ENCODE data around the gene HPSE2. TPM values are rescaled to one million over a fixed set of nuclear protein-coding genes. Genes with fewer than 3 reads are reported as not detected.

HPSE2 gene
- total and polyA plus RNA-seq, 7 donors: under 0.01 to 11.8 (median 4.8) TPM

DNA sequence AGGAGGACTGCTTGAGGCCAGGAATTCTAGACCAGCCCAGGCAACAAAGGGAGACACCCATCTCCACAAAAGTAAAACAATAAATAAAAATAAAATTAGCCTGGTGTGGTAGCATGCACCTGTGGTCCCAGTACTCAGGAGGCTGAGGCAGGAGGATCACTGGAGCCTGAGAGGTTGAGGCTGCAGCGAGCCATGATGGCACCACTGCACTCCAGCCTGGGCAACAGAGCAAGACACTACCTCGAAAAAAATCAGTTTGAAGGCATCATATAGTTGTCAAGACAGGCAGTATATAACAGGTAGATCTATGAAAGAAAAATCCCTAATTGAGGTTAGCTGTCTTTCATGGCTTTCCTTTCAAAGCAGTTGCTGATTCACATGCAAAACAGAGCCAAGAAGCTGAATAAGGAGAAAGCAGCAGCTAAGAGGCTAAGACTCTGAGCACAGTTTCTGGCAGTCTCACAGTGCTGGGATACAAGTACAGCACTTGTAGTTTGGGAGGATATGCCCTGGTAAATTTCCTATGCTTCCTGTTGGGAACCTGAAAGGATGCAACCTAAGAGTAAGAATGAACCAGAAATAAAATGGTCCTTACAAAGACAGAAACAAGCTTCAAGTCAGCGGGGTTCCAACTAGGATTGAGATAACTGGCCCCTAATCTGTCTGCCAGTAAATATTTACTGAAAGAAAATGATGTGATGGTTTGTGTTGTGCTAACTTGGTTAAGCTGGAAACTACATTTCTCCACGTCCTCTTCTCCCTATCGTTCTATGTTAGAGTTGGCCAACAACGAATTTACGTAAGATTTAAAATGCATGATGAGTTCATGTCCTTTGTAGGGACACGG lies 420.4 kb downstream of the HPSE2 start:
- TF ChIP-seq EP300 (IDR thresholded peaks at IDR 0.05): no peak
- TF ChIP-seq POLR2AphosphoS5 (IDR thresholded peaks at IDR 0.05): no peak
- no peak for TF ChIP-seq POLR2A (IDR thresholded peaks at IDR 0.05)
- TF ChIP-seq, protein P1, sequence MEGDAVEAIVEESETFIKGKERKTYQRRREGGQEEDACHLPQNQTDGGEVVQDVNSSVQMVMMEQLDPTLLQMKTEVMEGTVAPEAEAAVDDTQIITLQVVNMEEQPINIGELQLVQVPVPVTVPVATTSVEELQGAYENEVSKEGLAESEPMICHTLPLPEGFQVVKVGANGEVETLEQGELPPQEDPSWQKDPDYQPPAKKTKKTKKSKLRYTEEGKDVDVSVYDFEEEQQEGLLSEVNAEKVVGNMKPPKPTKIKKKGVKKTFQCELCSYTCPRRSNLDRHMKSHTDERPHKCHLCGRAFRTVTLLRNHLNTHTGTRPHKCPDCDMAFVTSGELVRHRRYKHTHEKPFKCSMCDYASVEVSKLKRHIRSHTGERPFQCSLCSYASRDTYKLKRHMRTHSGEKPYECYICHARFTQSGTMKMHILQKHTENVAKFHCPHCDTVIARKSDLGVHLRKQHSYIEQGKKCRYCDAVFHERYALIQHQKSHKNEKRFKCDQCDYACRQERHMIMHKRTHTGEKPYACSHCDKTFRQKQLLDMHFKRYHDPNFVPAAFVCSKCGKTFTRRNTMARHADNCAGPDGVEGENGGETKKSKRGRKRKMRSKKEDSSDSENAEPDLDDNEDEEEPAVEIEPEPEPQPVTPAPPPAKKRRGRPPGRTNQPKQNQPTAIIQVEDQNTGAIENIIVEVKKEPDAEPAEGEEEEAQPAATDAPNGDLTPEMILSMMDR (IDR thresholded peaks at IDR 0.05): no peak
- intact Hi-C loops (cut with DNase I): no loop called here
- no peak overlapping the region for H3K4me3 ChIP-seq
- no peaks in the 10 kb centered on the region for H3K9me3 ChIP-seq
- WGBS, 2 donors: 69 to 71% methylated on average over 8 of the region's 8 CpGs
- no peak overlapping the region for H3K27ac ChIP-seq
- no peaks in the 10 kb centered on the region for H3K27me3 ChIP-seq
- H3K36me3 ChIP-seq: no peaks in the 10 kb centered on the region
- no peaks in the 10 kb centered on the region for H3K4me1 ChIP-seq
- no peak for DNase-seq

- intact Hi-C loops (cut with DNase I): no loop called here
- no peak for DNase-seq
- H3K36me3 ChIP-seq: no peaks in the 10 kb centered on the region
- no peak overlapping the region for H3K27ac ChIP-seq
- H3K27me3 ChIP-seq: no peaks in the 10 kb centered on the region
- H3K4me3 ChIP-seq: no peak overlapping the region
- TF ChIP-seq POLR2A (IDR thresholded peaks at IDR 0.05): no peak
- no peak for TF ChIP-seq EP300 (IDR thresholded peaks at IDR 0.05)
- TF ChIP-seq POLR2AphosphoS5 (IDR thresholded peaks at IDR 0.05): no peak
- TF ChIP-seq, protein P1 (IDR thresholded peaks at IDR 0.05): no peak
- no peaks in the 10 kb centered on the region for H3K9me3 ChIP-seq
- WGBS, 2 donors: 32 to 82% methylated on average over 3 of the region's 3 CpGs
- no peaks in the 10 kb centered on the region for H3K4me1 ChIP-seq
Measured at GRCh38 chr10:98814470-98814869, 421.2 kb downstream of the HPSE2 start.

DNA sequence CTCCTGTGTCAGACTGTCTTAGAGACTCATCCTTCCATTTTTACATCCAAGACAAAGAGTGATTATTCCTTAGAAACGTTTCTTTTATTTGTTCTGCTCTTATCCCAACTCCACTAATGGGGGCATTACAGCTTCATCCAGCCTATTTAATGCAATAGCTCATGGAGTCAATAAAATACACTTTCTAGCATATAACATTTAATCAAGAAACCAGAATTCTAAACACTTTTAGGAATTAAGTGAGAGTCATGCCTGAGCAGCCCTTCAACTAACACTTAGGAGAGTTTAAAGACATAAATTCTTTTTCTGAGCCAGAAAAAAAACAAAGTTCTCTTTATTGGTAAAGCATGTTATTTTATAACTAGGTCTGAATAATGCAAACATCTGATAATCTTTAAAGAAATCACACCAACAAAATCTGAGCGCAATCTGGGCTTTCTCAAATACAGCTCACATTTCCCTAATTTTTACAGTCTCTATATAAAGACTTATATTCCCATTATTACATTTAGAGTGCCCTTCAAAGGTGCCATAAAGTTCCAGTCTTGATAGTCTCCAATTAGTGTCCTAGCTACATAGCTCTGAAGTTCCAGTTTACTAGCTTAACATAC lies 427.3 kb downstream of the HPSE2 start:
- H3K36me3 ChIP-seq: no peaks in the 10 kb centered on the region
- WGBS, 2 donors: 13 to 47% methylated on average over 2 of the region's 2 CpGs
- no peak overlapping the region for H3K4me3 ChIP-seq
- no peaks in the 10 kb centered on the region for H3K27me3 ChIP-seq
- intact Hi-C loops (cut with DNase I): no loop called here
- DNase-seq: no peak
- H3K4me1 ChIP-seq: no peaks in the 10 kb centered on the region
- no peaks in the 10 kb centered on the region for H3K9me3 ChIP-seq
- no peak overlapping the region for H3K27ac ChIP-seq
- TF ChIP-seq POLR2A (IDR thresholded peaks at IDR 0.05) (no peak), EP300 (IDR thresholded peaks at IDR 0.05) (no peak), POLR2AphosphoS5 (IDR thresholded peaks at IDR 0.05) (no peak)
- TF ChIP-seq, protein P1 (IDR thresholded peaks at IDR 0.05): no peak

- H3K27ac ChIP-seq: no peak overlapping the region
- TF ChIP-seq, protein P1 (IDR thresholded peaks at IDR 0.05): no peak
- TF ChIP-seq POLR2AphosphoS5 (IDR thresholded peaks at IDR 0.05): no peak
- TF ChIP-seq POLR2A (IDR thresholded peaks at IDR 0.05): no peak
- TF ChIP-seq EP300 (IDR thresholded peaks at IDR 0.05): no peak
- intact Hi-C loops (cut with DNase I): no loop called here
- H3K4me1 ChIP-seq: no peaks in the 10 kb centered on the region
- DNase-seq: no peak
- peaks cover 0 to 5% (median 0%) of the 10 kb centered on the region in 4 donors for H3K9me3 ChIP-seq
- H3K4me3 ChIP-seq: no peak overlapping the region
- no peaks in the 10 kb centered on the region for H3K27me3 ChIP-seq
- H3K36me3 ChIP-seq: no peaks in the 10 kb centered on the region
Measured at GRCh38 chr10:98800263-98800662, 435.4 kb downstream of the HPSE2 start.

All from sigmoid colon (tissue), 7 donors.